Middle frontal gyrus (tissue), 1 donor: Measurements from ENCODE around the gene SFT2D1.
A peak's percentile ranks its signal among the peaks of the same experiment; 100 is the strongest.

ENCODE experiments used
- DNase-seq: peaks from one replicate; pipeline ENCODE4 v3.0.0-alpha.2; 2015; ENCODE audit warnings: low spot score; ENCODE audit errors: extremely low spot score

SFT2D1 gene

DNA sequence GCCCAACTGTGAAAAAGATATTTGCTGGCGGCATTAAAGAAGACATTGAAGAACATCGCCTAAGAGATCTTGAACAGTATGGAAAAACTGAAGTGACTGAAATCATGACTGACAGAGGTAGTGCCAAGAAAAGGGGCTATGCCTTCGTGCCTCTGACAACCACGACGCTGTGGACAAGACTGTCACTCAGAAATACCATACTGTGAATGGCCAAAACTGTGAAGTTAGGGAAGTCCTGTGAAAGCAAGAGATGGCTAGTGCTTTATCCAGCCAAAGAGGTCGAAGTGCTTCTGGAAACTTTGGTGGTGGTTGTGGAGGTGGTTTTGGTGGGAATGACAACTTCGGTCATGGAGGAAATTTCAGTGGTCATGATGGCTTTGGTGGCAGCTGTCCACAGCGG lies 7.5 kb downstream of the SFT2D1 start:
- DNase-seq = no peak

DNA sequence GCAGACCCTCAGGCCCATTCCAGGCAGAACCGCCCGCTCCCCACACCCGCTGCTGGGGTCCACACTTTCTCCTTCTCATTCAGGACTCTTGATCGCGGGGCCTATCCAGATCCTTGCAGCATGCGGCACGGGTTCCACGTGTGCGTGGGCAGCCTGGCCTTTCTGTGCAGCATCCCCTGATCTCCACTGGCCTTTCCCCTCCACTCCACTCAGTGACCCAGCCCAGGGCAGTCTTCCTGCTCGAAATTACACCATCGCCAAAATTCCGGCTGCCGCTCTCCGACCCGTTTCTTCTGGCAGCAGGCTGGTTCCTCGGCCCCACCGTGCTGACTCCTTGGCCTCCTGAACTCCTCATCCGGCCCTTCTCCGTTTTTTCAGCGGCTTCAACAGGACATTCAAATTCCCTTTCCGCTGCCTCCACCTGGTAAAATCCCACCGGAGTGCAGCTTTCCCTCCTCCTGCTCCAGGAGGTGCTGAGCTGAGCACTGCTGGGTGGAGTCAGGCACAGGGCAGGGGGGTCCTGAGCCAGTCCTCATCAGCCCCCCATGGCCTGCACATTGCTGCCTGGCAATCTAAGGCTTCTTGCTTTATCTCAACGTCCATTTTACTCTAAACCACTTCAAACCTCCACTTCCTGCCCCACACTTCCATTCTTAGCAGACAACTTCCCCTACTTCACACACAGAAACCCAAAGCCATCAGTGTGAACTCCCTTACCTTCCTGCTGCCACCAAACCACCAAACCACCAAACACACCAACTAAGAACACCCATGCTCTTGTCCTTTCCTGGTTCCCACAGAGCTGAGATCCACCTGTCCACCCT lies 9.0 kb downstream of the SFT2D1 start:
- DNase-seq = no peak

DNA sequence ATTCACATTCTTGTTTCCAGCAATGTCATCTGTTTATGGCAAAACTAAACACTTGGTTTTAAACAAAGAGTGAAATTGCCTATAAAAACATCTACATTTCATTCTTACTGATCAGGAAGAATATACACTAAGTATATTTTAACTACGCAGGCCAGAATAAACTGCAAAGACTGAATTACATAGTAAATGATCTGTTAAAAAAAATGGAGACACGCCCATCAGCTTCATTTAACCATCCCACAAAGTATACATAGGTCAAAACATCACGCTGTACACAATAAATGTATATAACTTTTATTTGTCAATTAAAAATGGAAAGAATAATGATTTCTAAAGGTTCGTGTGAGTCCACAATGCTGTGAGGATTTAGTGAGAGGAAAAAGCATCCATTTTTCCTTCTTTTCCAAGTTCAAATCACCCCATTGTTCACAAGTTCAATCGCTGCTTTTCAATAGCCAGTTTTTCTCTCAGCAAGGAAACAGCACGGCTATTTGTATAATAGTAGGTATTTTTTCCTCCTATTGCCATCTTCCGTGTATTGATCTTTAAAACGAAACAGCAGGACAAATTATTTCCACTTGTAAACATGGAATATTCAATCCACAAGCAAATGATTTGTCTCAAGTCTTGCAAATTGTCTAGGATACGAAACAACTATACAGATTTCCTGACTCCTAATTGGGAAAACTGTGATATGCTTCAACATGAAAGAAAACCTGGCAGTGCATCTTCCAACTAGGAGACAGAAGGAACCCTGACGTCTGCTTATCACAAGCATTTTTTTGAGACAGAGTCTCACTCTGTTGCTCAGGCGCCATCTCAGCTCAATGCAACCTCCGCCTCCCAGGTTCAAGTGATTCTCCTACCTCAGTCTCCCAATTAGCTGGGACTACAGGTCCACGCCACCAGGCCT lies 10.6 kb downstream of the SFT2D1 start:
- no peak for DNase-seq

DNA sequence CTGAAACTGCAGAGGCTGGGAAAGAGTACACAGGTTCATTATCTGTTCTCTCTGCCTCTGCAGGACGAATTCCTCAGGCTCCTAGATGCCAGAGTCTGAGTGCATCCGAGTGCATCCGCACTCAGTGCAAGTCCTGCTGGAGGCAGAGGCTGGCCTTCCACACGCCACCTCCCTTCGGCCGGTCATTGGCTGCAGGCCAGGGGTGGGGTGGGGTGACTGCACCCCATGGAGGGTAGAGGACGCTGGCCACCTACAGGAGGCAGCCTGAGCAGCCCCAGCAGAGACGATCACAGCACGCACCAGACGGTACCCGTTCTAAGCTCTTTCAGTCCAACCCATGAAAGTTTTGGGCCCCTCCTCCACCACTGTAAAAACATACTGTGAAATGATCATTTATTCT lies 11.7 kb downstream of the SFT2D1 start:
- DNase-seq = peak; percentile 40

DNA sequence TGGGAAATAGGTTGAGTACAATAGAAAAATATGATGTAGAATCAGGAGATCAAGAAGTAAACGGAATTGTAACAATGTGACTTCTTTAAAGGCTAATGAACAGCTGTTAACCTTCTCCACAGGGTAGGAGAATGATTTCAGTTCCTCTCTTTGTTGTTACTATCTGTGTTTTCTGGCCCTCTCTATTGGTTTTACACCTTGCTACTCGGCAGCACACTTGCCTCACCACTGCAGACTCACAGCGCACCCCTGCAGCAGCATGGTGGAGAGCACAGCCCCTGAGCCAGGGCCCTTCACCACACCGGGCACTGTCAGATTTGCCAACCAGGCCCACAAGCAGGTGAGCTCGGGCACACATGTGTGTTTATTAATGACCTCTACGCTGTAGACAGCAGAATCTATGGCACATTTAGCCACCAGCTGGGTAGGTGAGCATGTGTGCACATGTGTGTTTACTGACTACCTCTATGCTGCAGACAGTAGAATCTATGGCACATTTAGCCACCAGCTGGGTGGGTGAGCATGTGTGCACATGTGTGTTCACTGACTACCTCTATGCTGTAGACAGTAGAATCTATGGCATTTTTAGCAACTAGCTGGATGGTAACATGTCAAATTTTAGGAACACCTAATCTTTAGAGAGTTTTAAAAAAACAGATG lies 16.8 kb downstream of the SFT2D1 start:
- DNase-seq = no peak

DNA sequence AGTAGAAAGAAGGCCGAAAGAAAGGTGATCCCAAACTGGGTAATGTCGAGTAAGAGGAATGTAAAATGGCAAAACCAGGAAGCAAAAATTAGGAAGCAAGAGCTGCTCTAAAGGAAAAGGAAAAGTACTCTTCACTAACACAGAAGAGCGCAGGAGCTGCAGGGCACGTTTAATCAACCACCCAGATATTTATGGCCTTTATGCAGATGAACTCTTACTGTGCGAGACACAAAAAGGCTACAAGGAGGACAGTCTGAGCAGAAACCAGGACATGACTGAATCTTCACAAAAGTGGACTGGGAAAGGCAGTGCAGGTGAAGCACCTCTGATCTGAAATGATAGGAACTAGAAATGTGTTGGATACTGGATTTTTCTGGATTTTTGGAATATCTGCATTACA lies 18.9 kb downstream of the SFT2D1 start:
- DNase-seq = no peak

DNA sequence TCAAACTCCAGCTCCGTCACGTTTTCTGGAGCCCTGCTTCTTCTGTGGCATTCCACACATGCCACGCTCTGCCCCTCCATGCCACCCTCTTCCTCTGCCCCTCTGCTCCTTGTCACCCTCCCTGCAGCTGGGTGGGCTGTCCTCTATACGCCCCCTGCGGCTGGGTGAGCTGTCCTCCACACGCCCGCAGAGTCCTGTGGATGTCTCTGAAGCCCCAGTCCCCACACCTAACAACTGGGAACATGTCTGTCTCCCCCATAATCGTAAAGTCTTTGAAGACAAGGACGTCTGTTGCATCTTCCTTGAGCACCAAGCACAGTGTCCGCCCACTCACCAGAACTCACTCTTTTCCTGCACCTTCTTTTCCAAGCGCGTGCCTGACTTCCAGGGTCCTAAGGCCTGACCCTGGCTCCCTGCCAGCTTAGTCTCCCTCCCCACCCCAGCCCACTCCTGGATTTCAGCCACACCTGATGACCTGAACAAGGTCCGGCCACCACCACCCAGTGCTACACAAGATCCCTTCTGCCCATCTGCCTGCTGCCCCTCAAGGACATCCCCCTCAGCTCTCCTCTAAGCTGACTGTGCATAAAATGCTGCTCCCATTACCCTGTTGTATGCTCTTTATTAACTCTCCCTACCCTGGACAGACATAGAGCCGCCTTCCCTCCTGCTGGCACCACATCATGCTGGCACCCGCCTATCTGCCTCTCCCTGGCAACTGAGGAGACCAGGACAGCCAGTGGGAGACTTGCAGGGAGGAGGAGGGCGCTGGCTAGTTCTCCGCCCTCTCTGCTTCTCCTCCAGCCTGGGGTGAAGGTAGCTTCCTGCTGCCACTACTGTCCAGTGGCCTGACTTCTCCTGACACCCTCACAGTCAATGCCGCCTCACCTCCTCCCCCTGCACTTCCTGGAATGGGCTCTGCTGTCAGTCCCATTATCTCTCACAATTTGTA lies 23.4 kb downstream of the SFT2D1 start:
- DNase-seq = no peak

DNA sequence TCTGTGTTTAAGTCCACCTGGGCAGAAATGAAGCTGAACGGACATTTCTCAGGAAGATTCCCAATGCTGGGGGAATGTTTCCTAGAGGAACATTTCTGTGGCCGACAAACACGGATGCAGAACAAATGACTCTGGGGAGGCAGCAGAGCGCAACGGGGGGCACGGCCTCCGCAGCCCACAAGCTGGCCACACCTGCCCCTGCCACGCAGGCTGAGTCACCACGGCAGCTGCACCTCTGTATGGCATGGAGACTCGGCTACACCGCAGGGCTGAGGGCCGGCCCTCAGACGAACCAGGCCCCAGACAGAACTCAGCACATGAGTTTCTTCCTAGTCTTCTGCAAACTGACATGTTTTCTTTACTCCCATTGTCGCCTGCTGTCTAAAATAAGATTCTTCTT lies 24.1 kb downstream of the SFT2D1 start:
- DNase-seq = no peak

DNA sequence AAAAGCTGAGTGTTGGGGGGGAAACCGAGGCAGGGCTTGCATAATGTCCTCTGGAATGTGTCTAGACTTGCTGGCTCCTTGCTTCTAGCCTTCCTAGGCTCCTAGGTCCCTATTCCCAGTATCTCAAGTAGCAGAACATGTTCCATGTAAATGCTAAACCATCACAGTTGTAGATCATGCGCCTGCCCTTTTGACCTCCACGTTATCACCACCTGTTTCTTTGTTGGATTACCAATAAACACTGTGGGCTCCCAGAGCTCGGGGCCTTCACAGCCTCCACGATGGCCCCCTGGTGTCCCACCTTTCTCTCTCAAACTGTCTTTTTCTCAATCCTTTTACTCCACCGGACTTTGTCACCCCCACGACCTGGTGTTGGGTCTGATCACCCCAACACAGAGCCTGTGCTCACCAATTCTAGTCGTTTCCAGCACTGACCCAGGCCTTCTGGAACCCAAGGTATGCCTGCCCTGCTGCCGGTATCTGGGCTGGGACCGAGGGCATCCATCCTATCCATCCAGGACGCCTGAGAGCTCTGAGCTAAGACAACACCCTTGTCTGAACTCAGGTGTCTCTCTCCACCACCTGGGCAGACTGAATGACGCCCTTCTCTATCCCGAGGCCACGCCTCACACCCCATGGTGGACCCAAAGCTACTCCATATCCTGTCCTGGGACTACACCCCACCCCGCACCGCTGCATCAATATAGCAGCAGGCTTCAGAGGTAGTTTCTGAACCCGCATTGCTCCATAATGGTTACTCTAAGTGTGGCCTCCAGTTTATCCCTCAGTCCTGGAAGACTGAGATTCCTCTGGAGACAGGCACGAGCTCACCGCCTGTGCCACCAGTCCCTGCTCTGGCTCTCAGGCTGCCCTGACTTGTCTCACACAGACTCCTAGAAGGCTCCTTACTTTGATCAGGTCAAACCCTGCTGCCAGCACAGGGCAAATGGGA lies 24.8 kb downstream of the SFT2D1 start:
- DNase-seq = no peak

DNA sequence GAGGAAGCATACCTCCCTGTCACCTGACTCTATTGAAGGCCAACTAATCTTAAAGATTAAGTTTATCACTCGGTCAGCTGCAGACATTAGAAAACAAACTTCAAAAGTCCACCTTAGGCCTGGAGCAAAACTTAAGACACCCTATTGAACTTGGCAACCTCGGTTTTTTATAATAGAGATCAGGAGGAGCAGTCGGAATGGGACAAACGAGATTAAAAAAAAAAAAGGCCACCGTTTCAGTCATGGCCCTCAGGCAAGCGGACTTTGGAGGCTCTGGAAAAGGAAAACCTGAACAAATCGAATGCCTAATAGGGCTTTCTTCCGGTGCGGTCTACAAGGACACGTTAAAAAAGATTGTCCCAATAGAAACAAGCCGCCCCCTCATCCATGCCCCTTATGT lies 26.9 kb downstream of the SFT2D1 start:
- DNase-seq = no peak

DNA sequence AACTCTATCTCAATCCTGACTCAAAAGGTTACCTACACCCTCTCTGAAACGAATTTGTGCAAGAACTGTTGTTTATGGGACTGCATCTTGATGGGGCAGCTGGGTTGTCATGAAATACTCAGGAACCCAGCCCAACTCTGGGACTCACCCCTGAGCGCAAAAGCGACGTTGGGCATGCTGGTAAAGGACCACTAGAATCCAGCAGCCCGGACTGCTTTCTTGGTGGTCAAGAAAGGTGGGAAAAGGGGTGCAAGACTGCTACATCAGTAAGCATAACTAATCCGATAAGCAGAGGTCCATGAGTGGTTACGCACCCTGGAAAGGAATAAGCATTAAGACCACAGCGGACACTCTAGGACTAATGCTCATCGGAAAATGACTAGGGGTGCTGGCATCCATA lies 27.9 kb downstream of the SFT2D1 start:
- DNase-seq = no peak

DNA sequence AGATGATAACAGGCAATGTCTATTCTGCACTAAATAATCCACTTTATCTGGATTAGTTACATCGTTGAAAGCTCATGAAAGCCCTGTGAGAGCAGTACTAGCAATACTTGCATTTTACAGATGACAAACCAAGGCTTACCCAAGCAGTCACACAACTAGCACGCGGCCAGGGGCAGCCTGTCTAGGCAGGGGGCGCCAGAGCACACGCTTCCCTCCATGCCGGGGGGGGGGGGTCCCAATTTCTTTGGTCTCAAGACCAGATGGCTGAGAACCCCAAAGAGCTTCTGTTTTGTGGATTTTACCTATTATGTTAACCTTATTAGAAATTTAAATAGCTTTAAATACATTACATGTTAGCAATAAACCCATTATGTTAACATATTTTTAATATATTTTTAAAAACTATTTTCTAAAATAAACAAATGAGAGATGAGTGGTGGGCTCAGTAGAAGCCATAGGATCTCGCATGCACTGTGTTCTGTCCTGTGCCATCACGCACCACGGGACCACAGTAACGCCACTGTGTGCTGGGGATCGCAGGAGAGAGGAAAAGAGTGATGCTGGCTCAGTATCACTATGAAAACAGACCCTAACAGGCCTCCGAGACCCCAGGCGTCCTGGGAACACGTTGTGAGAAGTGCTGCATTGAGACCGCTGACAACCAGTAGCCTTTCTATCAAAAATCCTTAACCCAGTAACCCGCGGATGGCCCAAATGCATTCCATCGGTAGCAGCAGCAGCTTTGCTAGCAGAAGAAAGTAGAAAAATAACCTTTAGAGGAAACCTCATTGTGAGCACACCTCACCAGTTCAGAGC lies 28.9 kb downstream of the SFT2D1 start:
- no peak for DNase-seq

DNA sequence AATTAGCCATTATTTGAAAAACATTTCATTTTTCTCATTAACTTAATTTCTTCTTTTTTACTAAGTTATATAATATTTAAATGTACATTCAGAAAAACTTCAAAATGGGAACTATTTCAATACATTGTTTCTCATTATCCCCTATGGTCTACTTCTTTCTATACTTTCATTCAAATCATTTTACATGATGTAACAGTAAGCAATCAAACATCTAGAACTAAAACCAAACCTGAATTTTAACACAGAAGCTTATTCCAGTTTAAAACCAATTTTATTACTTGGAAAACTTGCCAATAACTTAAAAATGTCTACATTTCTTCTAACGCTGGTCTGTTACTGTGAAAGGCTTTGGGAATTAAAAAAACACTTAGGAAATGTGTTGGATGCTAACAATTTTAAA lies 29.5 kb downstream of the SFT2D1 start:
- DNase-seq = no peak

DNA sequence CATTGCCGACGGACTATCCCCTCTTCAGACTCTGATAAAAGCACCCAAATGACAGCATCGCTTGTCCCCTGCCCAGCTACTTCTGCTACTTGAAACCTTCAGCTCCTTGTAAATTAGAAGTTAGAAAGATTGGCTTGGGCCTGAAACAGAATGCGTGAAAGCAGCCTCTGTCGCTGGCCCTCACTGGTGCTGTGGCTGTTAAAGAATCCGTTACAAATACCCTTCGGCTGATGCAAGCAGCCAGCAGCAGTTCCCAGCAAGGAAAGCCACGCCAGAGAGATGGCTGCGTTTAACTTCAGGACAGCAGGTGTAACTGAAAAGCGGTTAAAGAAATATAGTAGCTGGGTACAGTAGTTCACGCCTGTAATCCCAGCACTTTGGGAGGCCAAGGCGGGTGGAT lies 31.7 kb downstream of the SFT2D1 start:
- no peak for DNase-seq

DNA sequence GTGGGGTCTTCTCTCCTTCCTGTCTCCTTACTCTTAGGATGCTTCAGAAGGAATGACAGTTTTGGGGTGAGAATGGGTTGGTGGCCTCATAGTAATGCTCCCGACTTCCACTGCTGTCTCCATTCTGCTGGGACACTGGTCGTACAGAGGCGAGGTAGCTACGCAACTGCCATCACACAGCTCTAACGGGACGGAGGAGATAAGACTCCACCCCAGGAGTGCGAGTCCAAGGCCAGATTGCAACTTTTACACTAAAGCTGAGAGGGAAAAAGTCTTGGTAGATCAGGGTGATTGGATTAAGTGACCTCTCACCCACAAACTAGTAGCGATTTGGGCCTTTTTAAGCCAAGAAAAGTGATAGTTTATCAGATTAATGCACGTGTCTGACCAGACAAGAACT lies 32.4 kb downstream of the SFT2D1 start:
- no peak for DNase-seq

DNA sequence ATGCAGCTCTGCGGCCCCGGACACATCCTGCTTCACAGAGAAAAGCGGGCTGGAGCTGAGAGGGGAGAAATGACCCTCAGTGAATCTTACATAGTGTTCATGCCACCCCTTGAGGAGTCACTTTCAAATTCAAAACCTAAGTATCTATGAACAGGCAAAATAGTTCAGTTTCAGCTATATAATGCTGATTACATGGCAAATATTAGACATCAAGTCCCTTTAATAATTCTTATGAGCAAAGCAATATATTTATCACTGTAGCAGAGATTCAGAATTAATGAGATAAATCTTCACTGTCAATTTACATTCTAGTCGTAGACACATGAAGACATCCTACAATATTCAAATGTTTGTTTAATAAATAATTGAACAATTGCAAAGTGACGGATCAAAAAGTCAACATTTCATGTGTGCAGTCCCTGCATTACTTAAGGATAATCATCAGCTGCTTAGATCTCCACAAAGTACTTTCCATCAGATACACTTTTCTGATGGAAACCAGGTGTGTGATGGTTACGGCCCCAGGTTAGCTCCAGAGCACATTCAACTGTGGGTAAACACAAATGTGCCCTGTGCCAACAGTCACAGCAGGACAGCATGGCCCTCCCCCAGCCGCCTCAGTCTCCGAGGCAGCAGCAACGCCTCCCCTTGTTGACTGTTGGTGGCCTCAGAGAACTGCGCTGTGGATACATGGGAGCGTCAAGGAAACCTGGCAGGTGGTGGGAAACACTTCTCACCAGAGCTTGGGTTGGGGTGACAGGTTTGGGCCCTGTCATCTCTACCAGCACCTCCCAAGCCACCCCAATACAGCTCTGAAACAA lies 33.4 kb downstream of the SFT2D1 start:
- DNase-seq = no peak

DNA sequence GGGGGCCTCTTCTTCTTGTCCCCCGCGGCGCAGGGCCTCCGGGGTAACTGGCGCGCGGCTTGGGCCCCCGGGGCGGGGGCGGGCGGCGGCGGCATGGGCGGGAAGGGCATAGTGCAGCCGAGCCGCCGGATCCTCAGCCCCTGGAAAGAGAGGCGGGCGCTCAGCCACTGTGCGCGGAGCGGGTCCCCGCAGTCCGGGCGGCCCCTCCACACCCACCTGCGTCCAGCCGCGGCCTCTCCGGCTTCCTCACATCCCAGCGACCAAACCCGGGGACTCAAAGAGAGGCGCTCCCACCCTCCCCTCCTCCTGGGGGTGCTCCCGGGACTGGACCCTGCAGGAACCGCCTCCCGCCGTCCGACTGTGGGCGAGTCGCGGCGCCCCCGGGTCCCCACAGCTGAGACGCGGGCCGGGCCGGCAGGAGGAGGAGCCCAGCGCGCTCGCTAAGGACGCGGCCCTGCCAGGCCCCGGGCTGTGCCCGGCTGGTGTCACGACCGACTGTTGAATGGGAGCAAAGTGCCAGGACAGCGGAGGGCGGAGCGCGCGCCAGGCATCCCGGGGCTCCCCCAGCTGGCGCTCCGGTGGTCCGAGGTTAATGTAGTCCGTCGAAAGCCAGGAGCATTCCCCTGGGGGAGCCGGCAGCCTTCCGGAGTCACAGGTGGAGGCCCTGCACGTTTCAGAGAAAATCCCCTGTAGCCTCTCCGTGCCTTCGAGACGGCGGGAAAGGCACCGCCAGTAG lies 34.1 kb downstream of the SFT2D1 start, which contains the start of gene PRR18:
PRR18 (minus strand) TSS at position 360 of the 736 bp plus-strand sequence; CDS start at position 110, 250 bp downstream.
- peak; percentile 50 for DNase-seq
